Tibial nerve (tissue), 4 donors: Measurements from ENCODE around the gene ING5. TPM values are rescaled to one million over a fixed set of nuclear protein-coding genes. Genes with fewer than 3 reads are reported as not detected.

Experiments used
- DNase-seq, 2 donors: peaks; one replicate each; pipeline ENCODE4 v3.0.0-alpha.2; 2019; ENCODE audit warnings: low spot score in 2 of 2
- H3K27ac ChIP-seq, 4 donors: fragments of 200-600 bp; sonication (generic) in 3 of 4; one replicate each; pipeline ENCODE4 v1.5.1; 2017 to 2019; ENCODE audit warnings: mild to moderate bottlenecking in 1 of 4
- H3K27me3 ChIP-seq, 2 donors: fragments of 200-600 bp; sonication (generic) in 1 of 2; one replicate each; pipeline versions ENCODE4 v1.5.1 to v1.6.0; 2017 to 2019
- H3K36me3 ChIP-seq, 3 donors: fragments of 200-600 bp; sonication (generic); one replicate each; pipeline ENCODE4 v1.5.1; 2018 to 2019
- H3K4me1 ChIP-seq, 4 donors: fragments of 200-600 bp; sonication (generic) in 3 of 4; one replicate each; pipeline ENCODE4 v1.5.1; 2017 to 2019
- H3K4me3 ChIP-seq, 4 donors: fragments of 200-600 bp; sonication (generic) in 3 of 4; one replicate each; pipeline ENCODE4 v1.5.1; 2017 to 2019; ENCODE audit warnings: mild to moderate bottlenecking in 1 of 4, moderate library complexity in 1 of 4
- H3K9me3 ChIP-seq, 4 donors: fragments of 200-600 bp; sonication (generic) in 3 of 4; one replicate each; pipeline ENCODE4 v1.5.1; 2017 to 2019
- EP300 ChIP-seq, 2 donors: sonication (generic); formaldehyde crosslinking; IDR thresholded peaks; one replicate each; pipeline ENCODE4 v1.6.1; 2017; ENCODE audit warnings: antibody characterized with exemption in 2 of 2, mild to moderate bottlenecking in 1 of 2
- POLR2A ChIP-seq, 2 donors: fragments of 450-650 bp; IDR thresholded peaks; one replicate each; pipeline ENCODE4 v1.6.1; 2017; ENCODE audit warnings: antibody characterized with exemption in 2 of 2, mild to moderate bottlenecking in 2 of 2, moderate library complexity in 2 of 2
- WGBS, 2 donors: methylation state at CpG; one replicate each; pipeline ENCODE4 v1.1.5; 2018; 5-methylcytosine and 5-hydroxymethylcytosine counted together
- total RNA-seq, 4 donors: library from RNA; depleted of rRNA; stranded (reverse); fragments of >200 nt; gene quantifications; one replicate each; pipeline ENCODE4 v1.1.0, GENCODE V29; 2016
- TF ChIP-seq, protein P1 (sequence below), 5 experiments: fragments of 200-600 bp in 3 of 5; fragments of 450-650 bp in 2 of 5; sonication (generic) in 3 of 5; IDR thresholded peaks; one replicate each; pipeline ENCODE4 v1.5.1; 2016 to 2019; ENCODE audit warnings: antibody characterized with exemption in 5 of 5, mild to moderate bottlenecking in 3 of 5, moderate library complexity in 2 of 5

Gene ING5
- 10 to 100 TPM; 33.4 to 73.3 (median 56.2) TPM for total RNA-seq

DNA sequence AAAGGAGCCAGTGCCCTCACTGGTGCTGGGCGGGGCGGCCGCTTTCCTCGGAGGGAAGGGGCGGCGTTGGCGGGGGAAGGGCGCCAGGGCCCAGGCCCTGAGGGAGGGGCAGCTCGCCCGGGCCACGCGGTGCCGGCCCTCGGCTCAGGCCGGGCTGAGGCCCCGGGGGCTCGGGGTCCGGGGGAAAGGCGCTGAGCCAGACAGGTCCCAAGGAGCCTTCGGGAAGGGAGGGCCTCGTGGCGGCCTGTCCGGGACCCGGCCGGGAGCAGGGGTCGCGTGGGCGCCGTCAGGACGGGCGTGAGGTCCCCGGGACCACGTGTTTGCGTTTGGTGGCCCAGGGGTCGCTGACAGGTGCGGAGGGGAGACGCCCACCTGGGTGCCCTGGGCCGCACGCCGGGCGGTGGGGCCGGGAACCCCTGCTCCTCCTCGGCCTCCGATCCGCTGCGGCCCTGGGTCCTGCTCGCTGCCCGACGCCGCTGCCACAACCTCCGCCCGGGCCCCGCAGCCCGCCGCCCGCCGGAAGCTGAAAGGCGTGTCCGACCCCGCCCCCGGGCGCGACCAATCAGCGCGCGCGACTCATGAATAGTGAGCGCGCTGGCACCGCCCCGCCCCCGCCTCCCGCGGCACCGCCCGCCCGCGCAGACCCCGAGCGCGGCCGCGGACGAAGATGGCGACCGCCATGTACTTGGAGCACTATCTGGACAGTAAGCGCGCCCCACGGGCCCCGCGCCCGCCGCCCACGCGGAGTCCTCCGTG, at the start of gene ING5:
Gene ING5 (plus strand): TSS at position 641 of the 756 bp plus-strand sequence. CDS start 27 bp downstream, at position 668.
- 0 to 1% methylated on average over 4 to 64 of the region's 96 CpGs for WGBS, 2 donors
- peak within 1 kb of the TSS; percentile 74 to 98 (median 93) for H3K4me3 ChIP-seq
- peak; percentile 97 to 98 for DNase-seq
- H3K27me3 ChIP-seq, result no peaks in the 10 kb centered on the region
- peaks cover 3 to 24% (median 10%) of the 10 kb centered on the region in 3 donors for H3K36me3 ChIP-seq
- H3K27ac ChIP-seq, result peak within 1 kb of the TSS; percentile 83 to 98 (median 93)
- H3K4me1 ChIP-seq, result peaks cover 0 to 21% (median 14%) of the 10 kb centered on the region in 4 donors
- TF ChIP-seq, protein P1, sequence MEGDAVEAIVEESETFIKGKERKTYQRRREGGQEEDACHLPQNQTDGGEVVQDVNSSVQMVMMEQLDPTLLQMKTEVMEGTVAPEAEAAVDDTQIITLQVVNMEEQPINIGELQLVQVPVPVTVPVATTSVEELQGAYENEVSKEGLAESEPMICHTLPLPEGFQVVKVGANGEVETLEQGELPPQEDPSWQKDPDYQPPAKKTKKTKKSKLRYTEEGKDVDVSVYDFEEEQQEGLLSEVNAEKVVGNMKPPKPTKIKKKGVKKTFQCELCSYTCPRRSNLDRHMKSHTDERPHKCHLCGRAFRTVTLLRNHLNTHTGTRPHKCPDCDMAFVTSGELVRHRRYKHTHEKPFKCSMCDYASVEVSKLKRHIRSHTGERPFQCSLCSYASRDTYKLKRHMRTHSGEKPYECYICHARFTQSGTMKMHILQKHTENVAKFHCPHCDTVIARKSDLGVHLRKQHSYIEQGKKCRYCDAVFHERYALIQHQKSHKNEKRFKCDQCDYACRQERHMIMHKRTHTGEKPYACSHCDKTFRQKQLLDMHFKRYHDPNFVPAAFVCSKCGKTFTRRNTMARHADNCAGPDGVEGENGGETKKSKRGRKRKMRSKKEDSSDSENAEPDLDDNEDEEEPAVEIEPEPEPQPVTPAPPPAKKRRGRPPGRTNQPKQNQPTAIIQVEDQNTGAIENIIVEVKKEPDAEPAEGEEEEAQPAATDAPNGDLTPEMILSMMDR (IDR thresholded peaks at IDR 0.05), result peak in 2 of 5 experiments; percentile 54 to 66
- peak in 1 of 2 donors; percentile 74 for TF ChIP-seq EP300 (IDR thresholded peaks at IDR 0.05)
- TF ChIP-seq POLR2A (IDR thresholded peaks at IDR 0.05), result peak; percentile 71 to 82
- peaks cover 0 to 8% (median 0%) of the 10 kb centered on the region in 4 donors for H3K9me3 ChIP-seq

DNA sequence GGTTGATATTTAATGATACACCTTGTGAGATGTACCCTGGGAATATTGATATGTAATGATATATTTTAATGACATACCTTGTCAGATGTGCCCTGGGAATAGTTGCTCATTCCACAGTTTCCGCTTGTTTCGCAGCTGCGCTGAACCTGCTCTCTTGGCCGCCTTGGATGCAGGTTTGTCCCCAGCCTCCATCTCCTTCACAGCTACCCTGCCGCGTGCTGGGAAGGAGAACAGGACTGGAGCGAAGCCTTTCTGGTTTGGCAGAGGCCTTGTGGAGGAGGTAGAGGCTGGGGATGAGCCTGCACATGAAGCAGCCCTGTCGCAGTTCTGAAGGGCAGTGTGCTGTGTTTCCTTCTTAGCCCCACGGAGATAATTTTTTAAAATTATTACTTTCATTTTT, 49.7 kb upstream of the ING5 start:
- TF ChIP-seq, protein P1 (IDR thresholded peaks at IDR 0.05), result no peak
- Histone ChIP-seq H3K27me3 (no peaks in the 10 kb centered on the region), H3K4me3 (no peak overlapping the region), H3K4me1 (peaks cover 0 to 27% (median 0%) of the 10 kb centered on the region in 4 donors), H3K27ac (no peak overlapping the region), H3K9me3 (no peaks in the 10 kb centered on the region), H3K36me3 (peaks cover 2 to 72% (median 9%) of the 10 kb centered on the region in 3 donors)
- DNase-seq, result no peak
- 94 to 98% methylated on average over 9 of the region's 9 CpGs for WGBS, 2 donors

DNA sequence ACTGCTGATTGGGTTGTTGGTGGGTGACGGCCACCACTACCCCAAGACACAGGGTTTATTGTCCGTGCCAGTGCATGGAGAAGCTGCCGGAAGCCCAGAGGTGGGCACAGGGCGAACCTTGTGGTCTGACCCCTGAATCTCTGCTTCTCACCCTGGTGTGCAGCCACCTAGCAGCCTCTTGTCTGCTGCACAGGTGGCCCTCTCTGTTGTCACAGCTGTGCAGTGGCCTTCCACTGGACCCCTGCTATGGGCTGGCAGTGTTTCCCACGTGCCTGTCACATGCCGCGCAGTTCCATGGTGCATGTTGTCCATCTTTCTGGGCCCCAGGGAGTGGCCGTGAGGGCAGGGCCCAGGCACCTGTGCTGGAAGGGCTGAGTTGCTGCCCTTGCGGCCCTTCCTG, 49.1 kb upstream of the ING5 start:
- no peak for DNase-seq
- TF ChIP-seq, protein P1 (IDR thresholded peaks at IDR 0.05), result no peak
- TF ChIP-seq EP300 (IDR thresholded peaks at IDR 0.05), result no peak
- no peak for TF ChIP-seq POLR2A (IDR thresholded peaks at IDR 0.05)
- H3K4me3 ChIP-seq, result no peak overlapping the region
- WGBS, 2 donors, result 91 to 94% methylated on average over 7 to 9 of the region's 9 CpGs
- peaks cover 0 to 25% (median 0%) of the 10 kb centered on the region in 4 donors for H3K4me1 ChIP-seq
- H3K27ac ChIP-seq, result no peak overlapping the region
- no peaks in the 10 kb centered on the region for H3K9me3 ChIP-seq
- no peaks in the 10 kb centered on the region for H3K27me3 ChIP-seq
- peaks cover 2 to 78% (median 9%) of the 10 kb centered on the region in 3 donors for H3K36me3 ChIP-seq

DNA sequence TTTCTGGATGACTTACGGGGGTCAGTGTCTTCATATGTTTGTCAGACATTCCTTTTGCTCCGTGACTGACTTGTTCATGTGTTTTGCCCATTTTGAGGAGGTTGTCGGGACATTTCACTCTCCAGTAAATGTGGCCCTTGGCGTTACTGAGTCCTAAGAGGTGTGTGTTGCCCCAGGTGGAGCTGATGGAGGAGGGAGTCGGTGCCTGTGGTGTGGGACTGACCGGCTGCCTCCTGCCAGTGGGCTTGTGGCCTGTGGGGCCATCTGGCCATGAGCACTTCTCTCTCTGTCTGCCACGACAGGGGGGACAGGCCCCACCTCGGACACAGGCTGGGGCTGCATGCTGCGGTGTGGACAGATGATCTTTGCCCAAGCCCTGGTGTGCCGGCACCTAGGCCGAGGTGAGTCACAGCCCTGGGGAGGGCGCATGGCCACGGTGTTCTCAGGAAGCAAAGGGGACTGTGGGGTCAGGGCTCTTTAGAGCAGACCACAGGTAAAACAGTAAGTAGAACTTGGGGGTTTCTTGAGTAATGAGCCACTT, 48.6 kb upstream of the ING5 start:
- TF ChIP-seq, protein P1 (IDR thresholded peaks at IDR 0.05), result no peak
- TF ChIP-seq POLR2A (IDR thresholded peaks at IDR 0.05) (no peak), EP300 (IDR thresholded peaks at IDR 0.05) (no peak)
- no peaks in the 10 kb centered on the region for H3K9me3 ChIP-seq

DNA sequence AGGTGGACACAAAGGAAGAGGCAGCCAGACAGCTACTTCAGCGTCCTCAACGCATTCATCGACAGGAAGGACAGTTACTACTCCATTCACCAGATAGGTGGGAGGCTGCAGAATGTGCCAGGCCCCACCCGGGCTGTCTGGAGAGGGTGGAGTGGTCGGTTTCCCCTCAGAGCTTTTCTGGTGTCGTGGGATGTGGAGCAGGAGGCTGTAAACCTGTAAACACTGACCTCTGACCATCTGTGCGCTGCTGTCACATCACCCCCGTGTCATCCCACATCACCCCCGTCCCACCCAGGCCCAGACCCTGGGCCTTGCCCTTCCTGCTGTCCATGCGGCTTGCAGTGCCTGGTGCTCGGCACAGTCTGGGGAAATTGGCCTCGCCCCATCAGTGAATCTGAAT, 47.3 kb upstream of the ING5 start:
- Histone ChIP-seq H3K4me1 (peaks cover 0 to 7% (median 0%) of the 10 kb centered on the region in 4 donors), H3K27ac (no peak overlapping the region), H3K27me3 (no peaks in the 10 kb centered on the region), H3K4me3 (no peak overlapping the region), H3K36me3 (peaks cover 3 to 96% (median 9%) of the 10 kb centered on the region in 3 donors), H3K9me3 (no peaks in the 10 kb centered on the region)
- TF ChIP-seq, protein P1 (IDR thresholded peaks at IDR 0.05), result no peak
- no peak for TF ChIP-seq POLR2A (IDR thresholded peaks at IDR 0.05)
- TF ChIP-seq EP300 (IDR thresholded peaks at IDR 0.05), result no peak
- no peak for DNase-seq
- WGBS, 2 donors, result 85 to 86% methylated on average over 12 of the region's 12 CpGs

More for the DNA sequence above, 48.6 kb upstream of the ING5 start:
- Histone ChIP-seq H3K36me3 (peaks cover 2 to 84% (median 9%) of the 10 kb centered on the region in 3 donors), H3K27me3 (no peaks in the 10 kb centered on the region), H3K4me1 (peaks cover 0 to 19% (median 0%) of the 10 kb centered on the region in 4 donors), H3K27ac (no peak overlapping the region), H3K4me3 (no peak overlapping the region)
- 93 to 95% methylated on average over 13 of the region's 13 CpGs for WGBS, 2 donors
- no peak for DNase-seq
